ENCODE results near the gene PPARG.
"Not testable (repeated sequence)": the region's sequence is repeated elsewhere in the genome, so short reads cannot be mapped to it uniquely, and the experiment has no call there.

Gene PPARG

DNA sequence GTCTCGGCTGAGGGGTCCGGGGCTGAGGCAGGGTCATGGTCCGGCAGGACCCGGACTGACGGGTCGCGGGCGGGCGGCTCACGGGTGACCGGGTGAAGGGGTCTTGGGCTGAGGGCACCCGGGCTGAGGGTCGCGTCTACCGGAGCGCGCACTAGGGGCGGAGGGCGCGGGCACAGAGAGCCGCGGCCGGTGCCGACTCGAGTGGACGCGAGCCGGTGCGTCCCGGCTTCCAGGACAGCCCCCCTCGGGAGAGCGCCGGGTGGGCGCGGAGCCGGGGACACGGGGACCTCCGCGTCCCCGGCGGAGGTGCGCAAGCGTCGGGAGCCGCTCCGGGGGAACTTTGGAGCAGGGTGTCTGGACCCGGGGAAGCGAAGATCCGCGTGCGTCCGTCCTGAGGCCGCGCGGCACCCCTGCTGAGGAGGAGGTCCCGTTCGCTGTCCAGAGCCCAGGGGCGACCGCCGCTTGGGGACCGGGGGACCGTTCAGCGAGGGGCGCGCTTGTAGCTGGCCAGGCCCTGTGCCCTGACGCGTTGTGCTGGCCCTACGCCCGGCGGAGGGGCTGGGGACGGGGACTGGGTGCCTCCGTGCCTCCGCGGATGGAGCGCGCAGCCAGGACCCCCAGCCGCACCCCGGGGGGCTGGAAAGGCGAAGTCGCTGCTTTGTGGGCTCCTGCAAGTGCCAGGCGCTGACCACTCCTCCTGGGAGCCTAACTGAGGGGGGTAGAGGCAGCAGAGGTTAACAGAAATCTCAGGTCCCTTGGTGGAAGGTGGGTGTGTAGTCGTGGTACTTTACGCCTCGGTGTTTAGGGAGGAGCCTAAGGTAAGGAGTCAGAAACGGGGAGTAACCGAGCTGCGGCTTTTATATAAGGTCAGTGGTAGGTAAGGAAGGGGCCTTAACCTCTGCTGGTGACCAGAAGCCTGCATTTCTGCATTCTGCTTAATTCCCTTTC lies at the start of gene PPARG:
TSS of gene PPARG (plus strand) at position 889 of the 948 bp plus-strand sequence. CDS start 90,642 bp downstream, outside the sequence.
- DNase-seq, result peak; percentile 14

GRCh38 chr3:12239301-12239700 lies 49.6 kb upstream of the PPARG start:
- DNase-seq, result no peak

DNA sequence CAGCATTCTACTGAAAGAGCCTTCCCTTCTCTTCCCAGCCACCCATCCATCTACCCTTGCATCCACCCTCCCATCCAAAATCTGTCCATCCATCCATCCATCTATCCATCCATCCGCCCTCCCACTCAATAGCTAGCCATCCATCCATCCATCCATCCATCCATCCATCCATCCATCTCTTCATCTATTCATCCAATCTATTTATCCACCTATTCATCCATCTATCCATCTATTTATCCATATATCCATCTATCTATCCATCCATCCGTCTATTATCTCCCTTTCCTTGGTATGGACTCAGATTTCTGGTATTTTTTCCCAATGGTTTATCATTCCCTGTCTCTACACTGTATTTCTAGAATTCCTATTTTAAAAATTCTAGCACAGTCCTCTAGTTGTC lies 46.1 kb upstream of the PPARG start:
- DNase-seq, result no peak

DNA sequence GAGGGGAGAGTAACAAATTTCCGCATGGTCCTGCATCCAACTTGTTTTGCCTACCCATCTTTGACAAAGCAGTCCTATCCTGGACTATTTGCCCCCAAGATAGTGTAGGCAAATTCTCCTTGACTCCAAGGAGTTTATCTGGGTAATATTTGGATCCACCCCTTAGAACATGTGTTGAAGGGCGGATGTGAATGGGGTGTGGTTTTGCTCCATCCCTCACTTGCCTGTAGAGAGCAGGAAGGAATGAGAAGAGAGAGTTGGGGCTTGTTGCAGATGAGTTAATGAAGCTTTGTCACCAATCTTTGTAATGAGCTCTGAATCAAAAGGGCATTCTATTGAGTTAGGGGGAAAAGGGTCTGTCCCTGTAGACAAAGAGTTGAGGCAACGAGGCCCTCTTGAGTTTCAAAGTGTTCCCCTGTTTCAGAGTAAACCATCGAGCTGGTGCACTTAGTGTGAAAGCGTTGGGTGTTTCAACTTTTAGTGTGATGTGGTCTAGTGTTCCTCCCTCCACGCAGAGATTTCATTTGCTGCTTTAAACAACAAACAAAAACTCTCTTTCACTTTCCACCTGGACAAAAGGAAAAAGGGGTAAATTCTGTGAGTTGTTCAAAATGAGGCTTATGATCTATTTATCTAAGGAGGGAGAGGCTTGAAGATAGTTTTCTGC lies 42.2 kb upstream of the PPARG start:
- DNase-seq, result no peak

DNA sequence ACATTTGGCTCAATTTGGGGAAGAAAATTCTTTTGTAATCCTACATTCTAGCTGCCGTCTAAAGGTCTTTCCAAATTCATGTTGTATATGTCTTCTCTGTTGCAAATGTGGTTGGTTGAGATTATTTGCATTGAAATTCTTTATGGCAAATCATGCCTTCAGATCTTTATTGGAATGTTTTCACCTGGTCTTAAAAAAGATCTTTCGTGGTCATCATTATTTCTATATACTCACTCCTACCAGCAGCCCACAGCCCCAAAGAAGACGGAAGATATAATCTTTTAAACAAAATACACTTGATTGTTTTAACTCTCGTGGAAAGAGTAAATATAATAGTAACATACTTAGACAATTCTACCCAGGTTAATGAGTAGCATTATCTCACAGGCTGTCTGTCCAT lies 41.5 kb upstream of the PPARG start:
- DNase-seq, result no peak

GRCh38 chr3:12249519-12249918 lies 39.4 kb upstream of the PPARG start:
- DNase-seq, result no peak

GRCh38 chr3:12252889-12253288 lies 36.0 kb upstream of the PPARG start:
- no peak for DNase-seq

DNA sequence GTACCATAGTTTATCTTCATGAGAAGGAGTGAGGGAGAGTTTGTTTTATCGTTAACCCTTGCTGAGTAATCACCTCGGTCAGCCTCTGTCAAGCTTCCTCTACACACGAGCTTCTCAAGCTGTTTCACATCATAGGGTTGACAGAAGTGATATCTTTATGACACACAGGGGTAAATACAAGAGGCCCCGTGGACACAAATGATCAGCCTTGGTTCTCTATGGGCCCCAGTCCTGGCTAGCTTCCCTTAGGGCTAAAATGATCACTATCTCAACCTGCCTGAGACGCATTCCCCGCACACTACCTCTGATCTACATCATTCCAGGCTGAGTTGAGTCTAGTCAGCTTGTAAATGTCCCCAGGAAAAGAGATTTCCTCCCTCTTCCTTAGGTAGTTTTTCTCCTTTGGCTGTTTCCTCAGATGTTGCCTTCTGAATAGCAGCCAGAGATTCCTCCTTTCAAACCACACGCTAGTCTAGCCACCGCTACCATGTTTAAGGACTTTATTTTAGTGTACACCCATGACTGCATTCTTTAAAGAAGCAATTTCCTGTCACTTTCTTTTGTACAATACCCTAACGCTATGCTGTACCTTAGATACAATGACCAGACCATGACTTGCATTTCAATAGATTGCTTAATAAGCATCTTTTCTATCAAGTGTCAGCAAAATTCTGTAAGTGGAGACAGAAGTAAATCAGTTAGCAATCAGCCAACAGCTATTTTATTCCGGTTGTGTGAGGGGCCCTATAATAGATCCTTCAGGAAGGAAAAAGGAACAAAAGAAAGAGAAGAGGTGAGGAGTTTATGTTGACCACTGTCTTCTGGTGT lies 35.1 kb upstream of the PPARG start:
- DNase-seq, result no peak

GRCh38 chr3:12255393-12255792 lies 33.5 kb upstream of the PPARG start:
- no peak for DNase-seq

GRCh38 chr3:12258911-12259310 lies 30.0 kb upstream of the PPARG start:
- DNase-seq, result no peak

- not testable (repeated sequence) for DNase-seq
These were observed 26.7 kb upstream of the PPARG start for GRCh38 chr3:12262173-12262572.

- DNase-seq, result no peak
These were observed 23.4 kb upstream of the PPARG start for GRCh38 chr3:12265508-12265907.

DNA sequence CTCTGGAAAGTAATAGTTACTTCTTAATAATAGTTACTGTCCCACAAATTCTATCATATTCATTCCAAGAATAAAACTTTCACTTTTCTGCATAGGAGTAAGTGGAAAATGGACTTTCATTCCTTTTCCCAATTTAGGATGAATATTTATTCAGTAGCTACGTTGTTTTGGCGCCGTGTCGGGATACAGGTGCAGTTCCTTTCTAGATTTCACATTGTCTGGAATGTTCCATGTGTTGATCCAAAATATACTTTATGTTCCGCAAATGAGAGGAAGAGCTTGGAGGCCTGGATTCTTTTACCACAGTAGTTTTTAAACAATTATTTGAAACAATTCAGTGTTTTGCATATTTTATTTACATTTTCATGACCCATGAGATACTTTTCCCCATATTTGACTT lies 22.8 kb upstream of the PPARG start:
- DNase-seq, result no peak

- no peak for DNase-seq
These were observed 21.4 kb upstream of the PPARG start for GRCh38 chr3:12267376-12268030.

- DNase-seq, result no peak
These were observed 20.7 kb upstream of the PPARG start for GRCh38 chr3:12268049-12268735.

GRCh38 chr3:12270976-12271375 lies 17.9 kb upstream of the PPARG start:
- no peak for DNase-seq

DNA sequence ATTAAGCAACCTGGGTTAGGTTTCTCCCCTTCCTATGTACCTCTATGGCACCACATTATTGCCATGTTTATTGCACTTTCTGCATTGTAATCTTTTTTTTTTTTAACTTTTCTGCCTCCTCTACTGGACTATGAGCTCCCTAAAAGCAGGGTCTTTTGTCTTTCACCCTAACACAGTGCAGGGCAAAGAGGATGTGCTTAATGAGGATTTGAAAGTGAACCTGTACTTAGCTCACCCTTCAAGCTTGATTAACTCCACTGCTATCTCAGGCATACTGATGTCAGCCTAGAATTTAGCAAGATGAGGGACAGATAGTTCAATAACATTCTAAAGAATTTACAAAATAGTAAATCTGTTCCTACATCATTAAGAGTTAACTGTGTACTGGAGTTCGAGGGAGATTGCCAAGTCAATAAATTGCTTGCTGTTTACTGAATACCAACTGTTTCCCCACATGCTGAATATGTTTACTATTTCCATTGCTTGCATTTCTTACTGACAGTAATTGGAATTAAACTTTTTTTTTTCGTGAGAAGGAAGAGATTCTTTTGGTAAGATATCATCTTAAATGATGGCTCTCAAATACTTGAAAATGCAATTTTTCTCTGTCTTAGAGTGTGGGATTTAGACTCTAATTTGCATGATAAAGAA lies 15.7 kb upstream of the PPARG start:
- DNase-seq, result no peak

DNA sequence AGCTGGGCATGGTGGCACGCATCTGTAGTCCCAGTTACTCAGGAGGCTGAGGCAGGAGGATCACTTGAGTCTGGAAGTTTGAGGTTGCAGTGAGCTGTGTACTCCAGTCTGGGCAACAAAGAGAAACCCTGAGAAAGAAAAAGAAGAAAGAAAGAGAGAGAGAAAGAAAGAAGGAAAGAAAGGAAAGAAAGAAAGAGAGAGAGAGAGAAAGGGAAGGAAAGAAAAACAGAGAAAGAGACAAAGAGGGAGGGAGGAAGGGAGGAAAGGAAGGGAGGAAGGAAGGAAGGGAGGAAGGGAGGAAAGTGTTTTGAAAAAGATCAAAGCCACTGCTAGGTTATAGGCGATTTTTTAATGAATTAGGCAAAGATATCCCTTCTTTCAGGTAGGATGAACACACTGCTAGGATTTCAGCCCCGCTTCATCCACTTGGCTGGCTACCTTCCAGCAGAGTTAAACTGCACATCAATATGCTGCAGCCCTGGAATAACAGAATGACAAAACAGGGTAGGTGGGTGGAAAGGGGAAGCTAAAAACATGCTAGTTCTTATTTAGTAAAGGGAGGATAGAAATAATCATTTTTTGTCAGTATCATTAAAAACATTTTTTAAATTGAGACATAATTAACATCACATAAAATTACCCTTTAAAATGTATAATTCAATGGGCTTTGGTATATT lies 12.8 kb upstream of the PPARG start:
- no peak for DNase-seq

DNA sequence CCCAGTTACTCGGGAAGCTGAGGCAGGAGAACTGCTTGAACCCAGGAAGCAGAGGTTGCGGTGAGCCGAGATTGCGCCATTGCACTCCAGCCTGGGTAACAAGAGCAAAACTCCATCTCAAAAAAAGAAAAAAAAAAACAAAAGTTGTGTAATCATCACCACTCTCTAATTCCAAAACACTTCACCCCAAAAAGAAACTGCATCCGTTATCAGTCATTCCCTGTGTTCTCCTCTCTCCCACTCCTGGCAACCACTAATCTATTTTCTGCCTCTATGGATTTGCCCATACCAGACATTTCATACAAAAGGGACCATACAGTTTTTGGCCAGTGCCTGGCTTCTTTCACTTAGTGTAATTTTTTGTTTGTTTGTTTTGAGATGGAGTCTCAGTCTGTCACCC lies 12.0 kb upstream of the PPARG start:
- not testable (repeated sequence) for DNase-seq

DNA sequence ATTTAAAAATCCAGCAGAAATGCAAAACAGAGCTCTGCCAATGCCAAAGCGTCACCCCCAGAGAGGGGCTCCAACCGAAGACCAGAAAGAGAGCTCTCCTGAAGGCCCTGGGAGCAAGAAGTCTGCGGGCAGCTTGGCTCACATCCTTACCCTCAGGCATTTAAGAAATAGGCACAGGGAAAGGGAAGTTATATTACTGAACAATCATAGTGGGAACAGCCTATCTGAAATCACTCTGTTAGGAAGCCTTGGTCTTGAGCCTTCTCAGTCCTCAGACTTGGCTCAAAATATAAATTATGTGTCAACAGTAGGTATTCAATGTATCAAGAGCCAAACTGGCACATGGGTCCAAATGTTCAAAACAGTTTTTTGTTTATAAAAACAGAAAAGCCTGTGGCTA lies 10.3 kb upstream of the PPARG start:
- no peak for DNase-seq

All from activated CD4-positive, alpha-beta T cell treated with anti-CD3 and anti-CD28 coated beads for 48 hours (primary cell).